Astrocyte (in vitro differentiated cells and primary cell): ENCODE results near the gene NSFL1C. TPM values are rescaled to one million over a fixed set of nuclear protein-coding genes. Genes with fewer than 3 reads are reported as not detected.

Source experiments
- DNase-seq: peaks from one replicate; pipeline ENCODE4 v3.0.0-alpha.2; 2010; ENCODE audit warnings: low read depth
- FAIRE-seq: peaks from 2 replicates; lab custom pipeline; 2011; peaks lifted over from hg19 to GRCh38; lab: Jason Lieb, UNC
- H2AFZ ChIP-seq: 2 replicates; pipeline ENCODE4 v1.6.0; 2012; ENCODE audit warnings: low read depth, low read length, inconsistent platforms
- H3K27ac ChIP-seq: 2 replicates; pipeline ENCODE4 v1.5.1; 2011; ENCODE audit warnings: low read depth, low read length, inconsistent platforms
- H3K27me3 ChIP-seq: 2 replicates; pipeline ENCODE4 v1.6.0; 2011; ENCODE audit warnings: low read length, inconsistent platforms; ENCODE audit not compliant: insufficient read depth
- H3K36me3 ChIP-seq: 2 replicates; pipeline ENCODE4 v1.5.1; 2011; ENCODE audit warnings: low read length, inconsistent platforms; ENCODE audit not compliant: insufficient read depth
- H3K4me1 ChIP-seq: 2 replicates; pipeline ENCODE4 v1.5.1; 2011; ENCODE audit warnings: low read length, inconsistent platforms; ENCODE audit not compliant: insufficient read depth
- H3K4me2 ChIP-seq: 2 replicates; pipeline ENCODE4 v1.6.0; 2012; ENCODE audit warnings: low read length, inconsistent platforms
- H3K4me3 ChIP-seq: 2 replicates; pipeline ENCODE4 v1.5.1; 2011; ENCODE audit warnings: low read depth, mild to moderate bottlenecking, low read length, inconsistent platforms; ENCODE audit not compliant: insufficient read depth
- H3K79me2 ChIP-seq: 2 replicates; pipeline ENCODE4 v1.6.0; 2012; ENCODE audit warnings: mild to moderate bottlenecking, low read length, inconsistent platforms; ENCODE audit not compliant: insufficient read depth
- H3K9ac ChIP-seq: 2 replicates; pipeline ENCODE4 v1.6.0; 2012; ENCODE audit warnings: mild to moderate bottlenecking, low read length, inconsistent platforms
- H3K9me3 ChIP-seq: 2 replicates; pipeline ENCODE4 v1.5.1; 2012; ENCODE audit warnings: low read depth, mild to moderate bottlenecking, low read length, inconsistent platforms; ENCODE audit not compliant: insufficient read depth
- H4K20me1 ChIP-seq: 2 replicates; pipeline ENCODE4 v1.6.0; 2012; ENCODE audit warnings: low read length, inconsistent platforms; ENCODE audit not compliant: insufficient read depth
- H3K27ac Mint-ChIP-seq: one replicate; pipeline ENCODE4 v1.8.0; 2021; ENCODE audit warnings: mild to moderate bottlenecking, mixed read lengths; ENCODE audit not compliant: unreplicated experiment
- H3K27me3 Mint-ChIP-seq: one replicate; pipeline ENCODE4 v1.8.0; 2021; ENCODE audit warnings: low read depth, mixed read lengths; ENCODE audit not compliant: unreplicated experiment
- H3K36me3 Mint-ChIP-seq: one replicate; pipeline ENCODE4 v1.8.0; 2021; ENCODE audit warnings: low read depth, mixed read lengths; ENCODE audit not compliant: unreplicated experiment
- H3K4me1 Mint-ChIP-seq: one replicate; pipeline ENCODE4 v1.8.0; 2021; ENCODE audit warnings: low read depth, mixed read lengths; ENCODE audit not compliant: unreplicated experiment
- H3K4me3 Mint-ChIP-seq: one replicate; pipeline ENCODE4 v1.8.0; 2021; ENCODE audit warnings: mild to moderate bottlenecking, moderate library complexity, mixed read lengths; ENCODE audit not compliant: unreplicated experiment
- H3K9me3 Mint-ChIP-seq: one replicate; pipeline ENCODE4 v1.8.0; 2021; ENCODE audit warnings: mild to moderate bottlenecking, mixed read lengths; ENCODE audit not compliant: unreplicated experiment
- EZH2 ChIP-seq: IDR thresholded peaks from 2 replicates; pipeline ENCODE4 v1.6.1; 2012; ENCODE audit warnings: mild to moderate bottlenecking, low read length, inconsistent platforms; ENCODE audit not compliant: insufficient read depth
- total RNA-seq: library from RNA; stranded (reverse); gene quantifications from 2 replicates; pipeline ENCODE4 v1.2.1, GENCODE V29; 2021
- TF ChIP-seq, protein P1 (sequence below): IDR thresholded peaks from 2 replicates; pipeline ENCODE4 v1.5.1; 2011; ENCODE audit warnings: low read depth, mild to moderate bottlenecking, inconsistent platforms, low read length, moderate library complexity; ENCODE audit not compliant: insufficient read depth

NSFL1C gene
- total RNA-seq, 1 donor from 2014 or later, result 96.0 TPM

DNA sequence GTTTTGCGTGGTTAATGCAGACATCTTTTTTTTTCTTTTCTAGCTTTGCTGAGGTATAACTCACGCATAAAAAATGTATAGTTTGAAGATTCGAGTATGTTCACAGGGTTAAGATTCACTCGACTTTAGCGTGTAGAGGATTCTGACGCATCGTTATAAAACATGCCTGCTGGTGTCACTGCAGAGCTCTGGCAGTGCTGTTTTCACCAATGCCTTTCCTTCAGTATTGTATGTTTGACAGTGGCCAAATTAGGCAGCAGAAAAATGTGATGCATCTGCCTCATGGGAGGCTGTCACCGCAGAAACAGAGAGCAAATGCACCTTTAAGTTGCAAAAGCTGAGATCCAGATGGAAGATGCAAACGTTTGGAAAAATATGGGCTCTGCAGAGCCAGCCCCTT is 42.6 kb upstream of the NSFL1C start:
- peaks cover 15% of the 10 kb centered on the region for H3K27me3 ChIP-seq
- H3K9me3 ChIP-seq, result no peaks in the 10 kb centered on the region
- H3K27me3 Mint-ChIP-seq, result peaks cover 22% of the 10 kb centered on the region
- H3K9me3 Mint-ChIP-seq, result peaks cover 6% of the 10 kb centered on the region
- no peak overlapping the region for H3K4me3 Mint-ChIP-seq
- no peak overlapping the region for H2AFZ ChIP-seq
- H3K79me2 ChIP-seq, result no peaks in the 10 kb centered on the region
- FAIRE-seq (peak; percentile 66), DNase-seq (peak; percentile 8)
- no peak for TF ChIP-seq EZH2
- TF ChIP-seq, protein P1, sequence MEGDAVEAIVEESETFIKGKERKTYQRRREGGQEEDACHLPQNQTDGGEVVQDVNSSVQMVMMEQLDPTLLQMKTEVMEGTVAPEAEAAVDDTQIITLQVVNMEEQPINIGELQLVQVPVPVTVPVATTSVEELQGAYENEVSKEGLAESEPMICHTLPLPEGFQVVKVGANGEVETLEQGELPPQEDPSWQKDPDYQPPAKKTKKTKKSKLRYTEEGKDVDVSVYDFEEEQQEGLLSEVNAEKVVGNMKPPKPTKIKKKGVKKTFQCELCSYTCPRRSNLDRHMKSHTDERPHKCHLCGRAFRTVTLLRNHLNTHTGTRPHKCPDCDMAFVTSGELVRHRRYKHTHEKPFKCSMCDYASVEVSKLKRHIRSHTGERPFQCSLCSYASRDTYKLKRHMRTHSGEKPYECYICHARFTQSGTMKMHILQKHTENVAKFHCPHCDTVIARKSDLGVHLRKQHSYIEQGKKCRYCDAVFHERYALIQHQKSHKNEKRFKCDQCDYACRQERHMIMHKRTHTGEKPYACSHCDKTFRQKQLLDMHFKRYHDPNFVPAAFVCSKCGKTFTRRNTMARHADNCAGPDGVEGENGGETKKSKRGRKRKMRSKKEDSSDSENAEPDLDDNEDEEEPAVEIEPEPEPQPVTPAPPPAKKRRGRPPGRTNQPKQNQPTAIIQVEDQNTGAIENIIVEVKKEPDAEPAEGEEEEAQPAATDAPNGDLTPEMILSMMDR, result peak; percentile 9
- no peaks in the 10 kb centered on the region for H3K4me1 ChIP-seq
- no peaks in the 10 kb centered on the region for H3K36me3 ChIP-seq
- no peak overlapping the region for H3K4me2 ChIP-seq
- H3K4me1 Mint-ChIP-seq, result no peaks in the 10 kb centered on the region
- no peaks in the 10 kb centered on the region for H3K36me3 Mint-ChIP-seq
- H3K4me3 ChIP-seq, result no peak overlapping the region
- H3K27ac Mint-ChIP-seq, result no peak overlapping the region
- no peaks in the 10 kb centered on the region for H4K20me1 ChIP-seq
- no peak overlapping the region for H3K9ac ChIP-seq
- no peak overlapping the region for H3K27ac ChIP-seq

DNA sequence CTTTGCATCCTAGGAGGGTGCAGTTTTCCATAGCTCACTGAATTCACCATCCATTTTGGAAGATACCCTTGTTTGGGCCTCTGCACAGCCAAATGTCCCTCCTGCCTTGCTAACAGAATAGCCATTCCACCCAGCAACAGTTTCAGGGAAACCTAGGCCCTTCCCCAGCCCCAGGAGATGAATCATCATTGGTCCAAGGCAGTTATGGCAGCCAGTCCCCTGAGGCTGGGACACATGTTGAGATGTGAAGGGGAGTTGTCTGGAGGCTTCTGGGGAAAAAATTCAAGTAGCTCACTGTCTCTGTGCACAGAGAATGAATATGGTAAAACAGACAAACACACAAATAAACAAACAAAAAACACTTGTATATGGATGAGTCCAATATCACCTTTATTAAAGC is 41.9 kb upstream of the NSFL1C start:
- no peaks in the 10 kb centered on the region for H4K20me1 ChIP-seq
- H3K9me3 Mint-ChIP-seq, result peaks cover 4% of the 10 kb centered on the region
- H3K27me3 ChIP-seq, result peaks cover 15% of the 10 kb centered on the region
- TF ChIP-seq, protein P1, result no peak
- TF ChIP-seq EZH2, result no peak
- H3K36me3 ChIP-seq, result no peaks in the 10 kb centered on the region
- no peak overlapping the region for H3K4me3 Mint-ChIP-seq
- DNase-seq (no peak), FAIRE-seq (no peak)
- no peak overlapping the region for H3K4me2 ChIP-seq
- H3K4me1 Mint-ChIP-seq, result no peaks in the 10 kb centered on the region
- H2AFZ ChIP-seq, result no peak overlapping the region
- no peaks in the 10 kb centered on the region for H3K9me3 ChIP-seq
- no peak overlapping the region for H3K4me3 ChIP-seq
- no peaks in the 10 kb centered on the region for H3K4me1 ChIP-seq
- peaks cover 22% of the 10 kb centered on the region for H3K27me3 Mint-ChIP-seq
- no peak overlapping the region for H3K27ac Mint-ChIP-seq
- H3K36me3 Mint-ChIP-seq, result no peaks in the 10 kb centered on the region
- H3K9ac ChIP-seq, result no peak overlapping the region
- no peaks in the 10 kb centered on the region for H3K79me2 ChIP-seq
- H3K27ac ChIP-seq, result no peak overlapping the region

DNA sequence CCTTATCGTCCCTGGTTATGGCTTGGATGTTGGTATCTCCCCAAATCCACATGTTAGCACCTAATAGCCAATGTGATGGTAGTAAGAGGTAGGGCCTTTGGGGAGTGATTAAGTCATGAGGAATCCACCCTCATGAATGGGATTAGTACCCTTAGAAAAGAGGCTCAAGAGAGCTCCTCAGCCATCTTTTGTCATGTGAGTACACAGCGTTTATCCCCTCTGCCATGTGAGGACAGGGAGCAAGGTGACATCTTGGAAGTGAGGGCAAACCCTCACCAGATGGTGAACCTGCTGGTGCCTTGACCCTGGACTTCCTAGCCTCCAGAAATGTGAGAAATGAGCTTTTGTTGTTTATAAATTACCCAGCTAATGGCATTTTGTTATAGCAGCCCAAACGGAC is 40.6 kb upstream of the NSFL1C start:
- H3K36me3 ChIP-seq, result no peaks in the 10 kb centered on the region
- FAIRE-seq, result no peak
- DNase-seq, result no peak
- no peaks in the 10 kb centered on the region for H3K4me1 ChIP-seq
- Mint-ChIP-seq H3K4me1 (no peaks in the 10 kb centered on the region), H3K4me3 (no peak overlapping the region), H3K27me3 (peaks cover 17% of the 10 kb centered on the region), H3K27ac (no peak overlapping the region), H3K36me3 (no peaks in the 10 kb centered on the region), H3K9me3 (peaks cover 9% of the 10 kb centered on the region)
- H3K4me2 ChIP-seq, result no peak overlapping the region
- H3K27ac ChIP-seq, result no peak overlapping the region
- TF ChIP-seq EZH2, result no peak
- TF ChIP-seq, protein P1, result no peak
- H3K27me3 ChIP-seq, result peaks cover 15% of the 10 kb centered on the region
- H4K20me1 ChIP-seq, result no peaks in the 10 kb centered on the region
- no peak overlapping the region for H3K4me3 ChIP-seq
- H3K9me3 ChIP-seq, result no peaks in the 10 kb centered on the region
- no peak overlapping the region for H3K9ac ChIP-seq
- no peaks in the 10 kb centered on the region for H3K79me2 ChIP-seq
- no peak overlapping the region for H2AFZ ChIP-seq
